Tibial nerve (tissue), 4 donors: ENCODE results near the gene RAB17. TPM values are rescaled to one million over a fixed set of nuclear protein-coding genes. Genes with fewer than 3 reads are reported as not detected.

ENCODE experiments used
- DNase-seq, 2 donors: peaks; one replicate each; pipeline ENCODE4 v3.0.0-alpha.2; 2019; ENCODE audit warnings: low spot score in 2 of 2
- H3K27ac ChIP-seq, 4 donors: fragments of 200-600 bp; sonication (generic) in 3 of 4; one replicate each; pipeline ENCODE4 v1.5.1; 2017 to 2019; ENCODE audit warnings: mild to moderate bottlenecking in 1 of 4
- H3K27me3 ChIP-seq, 2 donors: fragments of 200-600 bp; sonication (generic) in 1 of 2; one replicate each; pipeline versions ENCODE4 v1.5.1 to v1.6.0; 2017 to 2019
- H3K36me3 ChIP-seq, 3 donors: fragments of 200-600 bp; sonication (generic); one replicate each; pipeline ENCODE4 v1.5.1; 2018 to 2019
- H3K4me1 ChIP-seq, 4 donors: fragments of 200-600 bp; sonication (generic) in 3 of 4; one replicate each; pipeline ENCODE4 v1.5.1; 2017 to 2019
- H3K4me3 ChIP-seq, 4 donors: fragments of 200-600 bp; sonication (generic) in 3 of 4; one replicate each; pipeline ENCODE4 v1.5.1; 2017 to 2019; ENCODE audit warnings: mild to moderate bottlenecking in 1 of 4, moderate library complexity in 1 of 4
- H3K9me3 ChIP-seq, 4 donors: fragments of 200-600 bp; sonication (generic) in 3 of 4; one replicate each; pipeline ENCODE4 v1.5.1; 2017 to 2019
- EP300 ChIP-seq, 2 donors: sonication (generic); formaldehyde crosslinking; IDR thresholded peaks; one replicate each; pipeline ENCODE4 v1.6.1; 2017; ENCODE audit warnings: antibody characterized with exemption in 2 of 2, mild to moderate bottlenecking in 1 of 2
- POLR2A ChIP-seq, 2 donors: fragments of 450-650 bp; IDR thresholded peaks; one replicate each; pipeline ENCODE4 v1.6.1; 2017; ENCODE audit warnings: antibody characterized with exemption in 2 of 2, mild to moderate bottlenecking in 2 of 2, moderate library complexity in 2 of 2
- WGBS, 2 donors: methylation state at CpG; one replicate each; pipeline ENCODE4 v1.1.5; 2018; 5-methylcytosine and 5-hydroxymethylcytosine counted together
- small RNA-seq: library from RNA; depleted of rRNA; stranded (forward); fragments of <200 nt; gene quantifications from one replicate; pipeline ENCODE3, GENCODE V24; 2016
- total RNA-seq, 4 donors: library from RNA; depleted of rRNA; stranded (reverse); fragments of >200 nt; gene quantifications; one replicate each; pipeline ENCODE4 v1.1.0, GENCODE V29; 2016
- TF ChIP-seq, protein P1 (sequence below), 5 experiments: fragments of 200-600 bp in 3 of 5; fragments of 450-650 bp in 2 of 5; sonication (generic) in 3 of 5; IDR thresholded peaks; one replicate each; pipeline ENCODE4 v1.5.1; 2016 to 2019; ENCODE audit warnings: antibody characterized with exemption in 5 of 5, mild to moderate bottlenecking in 3 of 5, moderate library complexity in 2 of 5

RAB17 gene
- total RNA-seq, 4 donors from 2014 or later = 0.63 to 2.1 TPM; not detected in 2

DNA sequence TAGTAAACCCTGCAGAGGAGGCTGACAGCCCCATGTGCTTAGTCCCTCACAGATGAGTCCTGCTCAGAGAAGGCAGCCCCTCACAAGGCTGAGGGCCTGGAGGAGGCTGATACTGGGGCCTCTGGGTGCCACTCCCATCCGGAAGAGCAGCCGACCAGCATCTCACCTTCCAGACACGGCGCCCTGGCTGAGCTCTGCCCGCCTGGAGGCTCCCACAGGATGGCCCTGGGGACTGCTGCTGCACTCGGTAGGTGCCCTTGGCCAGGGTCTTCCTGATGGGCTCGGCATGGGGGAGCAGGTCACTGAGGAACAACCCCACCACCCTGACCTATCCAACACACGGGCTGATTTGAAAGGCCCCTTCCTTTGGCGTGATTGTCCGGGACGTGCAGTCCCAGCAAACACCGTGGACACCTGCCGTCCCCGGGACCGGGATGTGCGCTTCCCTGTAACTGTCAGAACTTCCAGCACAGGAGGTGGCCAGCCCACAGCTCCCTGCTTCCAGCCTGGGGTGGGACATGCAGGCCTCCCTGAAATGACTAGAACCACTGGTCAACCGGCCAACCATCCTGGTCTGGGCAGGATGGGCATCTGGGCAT, 64.9 kb downstream of the RAB17 start:
- H3K27ac ChIP-seq = no peak overlapping the region
- WGBS, 2 donors = 96 to 97% methylated on average over 15 of the region's 17 CpGs
- no peaks in the 10 kb centered on the region for H3K9me3 ChIP-seq
- TF ChIP-seq, protein P1, sequence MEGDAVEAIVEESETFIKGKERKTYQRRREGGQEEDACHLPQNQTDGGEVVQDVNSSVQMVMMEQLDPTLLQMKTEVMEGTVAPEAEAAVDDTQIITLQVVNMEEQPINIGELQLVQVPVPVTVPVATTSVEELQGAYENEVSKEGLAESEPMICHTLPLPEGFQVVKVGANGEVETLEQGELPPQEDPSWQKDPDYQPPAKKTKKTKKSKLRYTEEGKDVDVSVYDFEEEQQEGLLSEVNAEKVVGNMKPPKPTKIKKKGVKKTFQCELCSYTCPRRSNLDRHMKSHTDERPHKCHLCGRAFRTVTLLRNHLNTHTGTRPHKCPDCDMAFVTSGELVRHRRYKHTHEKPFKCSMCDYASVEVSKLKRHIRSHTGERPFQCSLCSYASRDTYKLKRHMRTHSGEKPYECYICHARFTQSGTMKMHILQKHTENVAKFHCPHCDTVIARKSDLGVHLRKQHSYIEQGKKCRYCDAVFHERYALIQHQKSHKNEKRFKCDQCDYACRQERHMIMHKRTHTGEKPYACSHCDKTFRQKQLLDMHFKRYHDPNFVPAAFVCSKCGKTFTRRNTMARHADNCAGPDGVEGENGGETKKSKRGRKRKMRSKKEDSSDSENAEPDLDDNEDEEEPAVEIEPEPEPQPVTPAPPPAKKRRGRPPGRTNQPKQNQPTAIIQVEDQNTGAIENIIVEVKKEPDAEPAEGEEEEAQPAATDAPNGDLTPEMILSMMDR (IDR thresholded peaks at IDR 0.05) = no peak
- TF ChIP-seq POLR2A (IDR thresholded peaks at IDR 0.05) (no peak), EP300 (IDR thresholded peaks at IDR 0.05) (no peak)
- H3K4me1 ChIP-seq = no peaks in the 10 kb centered on the region
- H3K36me3 ChIP-seq = peaks cover 0 to 18% (median 0%) of the 10 kb centered on the region in 3 donors
- no peak overlapping the region for H3K4me3 ChIP-seq
- DNase-seq = no peak
- no peaks in the 10 kb centered on the region for H3K27me3 ChIP-seq

DNA sequence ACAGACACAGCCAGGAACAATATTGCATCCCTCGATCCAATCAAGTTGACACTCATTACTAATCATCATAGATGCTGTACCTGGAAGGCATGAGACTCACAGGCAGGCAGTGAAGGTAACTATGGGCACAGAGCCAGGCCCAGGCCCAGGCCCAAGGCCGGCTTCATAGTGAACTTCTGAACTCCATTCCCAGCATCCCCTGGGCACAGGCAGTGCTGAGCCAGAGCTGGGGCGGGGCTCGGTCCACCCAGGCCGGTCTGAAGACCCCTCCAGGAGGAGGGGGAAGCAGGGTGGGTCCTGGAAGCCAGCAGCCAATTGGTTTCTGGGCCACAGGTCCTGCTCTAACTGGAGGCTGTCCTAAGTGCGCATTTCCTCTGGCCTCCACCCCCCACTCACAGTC, 65.9 kb downstream of the RAB17 start:
- TF ChIP-seq, protein P1 (IDR thresholded peaks at IDR 0.05) = no peak
- TF ChIP-seq EP300 (IDR thresholded peaks at IDR 0.05) = no peak
- TF ChIP-seq POLR2A (IDR thresholded peaks at IDR 0.05) = no peak
- 53 to 60% methylated on average over 5 to 6 of the region's 6 CpGs for WGBS, 2 donors

More for the DNA sequence above, 65.9 kb downstream of the RAB17 start:
- Histone ChIP-seq H3K4me3 (no peak overlapping the region), H3K9me3 (no peaks in the 10 kb centered on the region), H3K27me3 (no peaks in the 10 kb centered on the region), H3K36me3 (peaks cover 0 to 14% (median 0%) of the 10 kb centered on the region in 3 donors), H3K27ac (no peak overlapping the region), H3K4me1 (no peaks in the 10 kb centered on the region)
- no peak for DNase-seq

Small RNA genes lying within 50 kb of the gene (small RNA-seq; reads per million reads assigned to genes)
- not detected for gene RNU6-1140P

Other genes with a start within 250 kb of the RAB17 start
- 100 to 1,000 TPM; 228 to 558 (median 364) TPM for gene COL6A3, start 176.6 kb downstream of the RAB17 start, total RNA-seq
- 100 to 1,000 TPM in 1 of 4 donors, 10 to 100 TPM in 3; 41.4 to 108 (median 62.1) TPM for gene MLPH, start 103.5 kb downstream of the RAB17 start, total RNA-seq
- gene PRLH, start 24.2 kb downstream of the RAB17 start, total RNA-seq = not detected
- gene LRRFIP1, start 36.9 kb upstream of the RAB17 start, total RNA-seq = 10 to 100 TPM; 51.5 to 95.4 (median 65.6) TPM
- under 1 TPM; under 0.01 to 0.59 (median 0.36) TPM for gene RBM44, start 208.0 kb upstream of the RAB17 start, total RNA-seq